B cell (primary cell): ENCODE measurements around the gene HTR3C. TPM values are rescaled to one million over a fixed set of nuclear protein-coding genes. Genes with fewer than 3 reads are reported as not detected.
"Not testable (repeated sequence)": the region's sequence is repeated elsewhere in the genome, so short reads cannot be mapped to it uniquely, and the experiment has no call there.

Experiments used
- ATAC-seq: fragments of 200-7000 bp; cut with Tn5 transposase; one replicate; pipeline ENCODE4 v1.10.0; 2021; ENCODE audit warnings: low read depth, mild to moderate bottlenecking, moderate number of reproducible peaks, moderate library complexity
- CTCF ChIA-PET: fragments of 350-600 bp; sonication (Branson Sonifier 250); formaldehyde crosslinking; loops from one replicate; lab custom pipeline; 2021; ENCODE audit warnings: antibody characterized with exemption, inconsistent platforms; lab: Charles Lee
- POLR2A ChIA-PET: fragments of 350-600 bp; sonication (Branson Sonifier 250); formaldehyde crosslinking; loops from one replicate; lab custom pipeline; 2021; ENCODE audit warnings: antibody characterized with exemption; lab: Charles Lee
- DNase-seq: peaks from one replicate; pipeline ENCODE4 v3.0.0; 2013
- H2AFZ ChIP-seq: 2 replicates; pipeline ENCODE4 v1.6.1; 2012; ENCODE audit warnings: mild to moderate bottlenecking, low read depth, low read length; ENCODE audit not compliant: insufficient read depth, poor library complexity, severe bottlenecking
- H3K27ac ChIP-seq, 2 donors: 1 replicate in 1 of 2; 2 replicates in 1 of 2; pipeline ENCODE4 v1.5.1; 2012 to 2013; ENCODE audit warnings: low read length in 2 of 2, mild to moderate bottlenecking in 2 of 2, moderate library complexity in 1 of 2
- H3K27me3 ChIP-seq, 4 experiments: fragments of 200-600 bp in 1 of 4; sonication (generic) in 1 of 4; replicated peaks in 1 of 4; 1 replicate in 2 of 4; 2 replicates in 2 of 4; pipeline versions ENCODE4 v1.6.1 to v1.7.0; 2013 to 2016; ENCODE audit warnings: low read length in 3 of 4, mild to moderate bottlenecking in 2 of 4, mixed read lengths in 1 of 4, moderate library complexity in 1 of 4; ENCODE audit not compliant: insufficient read depth in 4 of 4, control insufficient read depth in 3 of 4; ENCODE audit errors: control extremely low read depth in 1 of 4
- H3K36me3 ChIP-seq, 2 experiments: replicated peaks in 1 of 2; 1 replicate in 1 of 2; 2 replicates in 1 of 2; pipeline versions ENCODE4 v1.6.1 to v1.7.1; 2013; ENCODE audit warnings: low read length in 1 of 2; ENCODE audit not compliant: insufficient read depth in 2 of 2, control insufficient read depth in 1 of 2; ENCODE audit errors: control extremely low read depth in 1 of 2, extremely low read depth in 1 of 2
- H3K4me1 ChIP-seq, 2 donors: fragments of 200-600 bp in 1 of 2; sonication (generic) in 1 of 2; 1 replicate in 1 of 2; 2 replicates in 1 of 2; pipeline versions ENCODE4 v1.5.1 to v1.6.1; 2013 to 2017; ENCODE audit warnings: low read length in 2 of 2; ENCODE audit not compliant: control insufficient read depth in 2 of 2, insufficient read depth in 2 of 2
- H3K4me2 ChIP-seq: replicated peaks from 2 replicates; pipeline ENCODE3; 2012; ENCODE audit warnings: mild to moderate bottlenecking, low read depth, low read length; ENCODE audit not compliant: poor library complexity, severe bottlenecking
- H3K4me3 ChIP-seq, 5 experiments: fragments of 200-600 bp in 1 of 5; sonication (generic) in 1 of 5; 1 replicate in 3 of 5; 2 replicates in 2 of 5; pipeline versions ENCODE4 v1.5.1 to v1.7.0; 2011 to 2016; ENCODE audit warnings: low read length in 4 of 5, mild to moderate bottlenecking in 4 of 5, low read depth in 2 of 5, control low read depth in 1 of 5, moderate library complexity in 1 of 5; ENCODE audit not compliant: insufficient read depth in 1 of 5; ENCODE audit errors: control extremely low read depth in 1 of 5, extremely low read depth in 1 of 5
- H3K79me2 ChIP-seq: fragments of 200-600 bp; sonication (generic); one replicate; pipeline ENCODE4 v1.6.0; 2016; ENCODE audit warnings: low read length; ENCODE audit not compliant: control insufficient read depth, insufficient read depth
- H3K9ac ChIP-seq: fragments of 200-600 bp; sonication (generic); 2 replicates; pipeline ENCODE4 v1.6.1; 2017; ENCODE audit warnings: mild to moderate bottlenecking, low read length, moderate library complexity
- H3K9me3 ChIP-seq, 3 donors: one replicate each; pipeline versions ENCODE4 v1.6.1 to v1.7.1; 2013; ENCODE audit warnings: low read length in 2 of 3; ENCODE audit not compliant: control insufficient read depth in 2 of 3, insufficient read depth in 1 of 3; ENCODE audit errors: control extremely low read depth in 1 of 3
- H4K20me1 ChIP-seq: 2 replicates; pipeline ENCODE4 v1.6.0; 2012; ENCODE audit warnings: mild to moderate bottlenecking, low read length; ENCODE audit not compliant: insufficient read depth, control insufficient read depth, poor library complexity, severe bottlenecking
- H3K27ac Mint-ChIP-seq: one replicate; pipeline ENCODE4 v1.8.0; 2021; ENCODE audit warnings: mixed read lengths
- H3K27me3 Mint-ChIP-seq: one replicate; pipeline ENCODE4 v1.8.0; 2021; ENCODE audit warnings: mixed read lengths
- H3K4me1 Mint-ChIP-seq: one replicate; pipeline ENCODE4 v1.8.0; 2021; ENCODE audit warnings: mixed read lengths
- H3K4me3 Mint-ChIP-seq: one replicate; pipeline ENCODE4 v1.8.0; 2021; ENCODE audit warnings: mixed read lengths
- H3K9me3 Mint-ChIP-seq: one replicate; pipeline ENCODE4 v1.8.0; 2022; ENCODE audit warnings: mixed read lengths; ENCODE audit not compliant: insufficient read depth
- CTCF ChIP-seq: fragments of 200-600 bp; IDR thresholded peaks from one replicate; pipeline ENCODE4 v1.8.0; 2022; ENCODE audit warnings: antibody characterized with exemption, mild to moderate bottlenecking
- EZH2 ChIP-seq: IDR thresholded peaks from 2 replicates; pipeline ENCODE4 v1.6.1; 2012; ENCODE audit warnings: borderline replicate concordance, low read depth, mild to moderate bottlenecking, moderate library complexity, low read length; ENCODE audit not compliant: insufficient read depth, poor library complexity, severe bottlenecking
- WGBS: methylation state at CpG from one replicate; pipeline ENCODE4 v1.1.5; 2013; ENCODE audit warnings: missing lambda C conversion rate; ENCODE audit not compliant: insufficient coverage; 5-methylcytosine and 5-hydroxymethylcytosine counted together
- intact Hi-C: fragments of 100-400 bp; cut with micrococcal nuclease; formaldehyde crosslinking; loops from one replicate; pipeline ENCODE4 v1.10.0; 2022
- polyA plus RNA-seq: library from polyadenylated mRNA; depleted of rRNA; stranded (reverse); fragments of >200 nt; gene quantifications from 2 replicates; pipeline ENCODE4 v1.2.3, GENCODE V29; 2012
- total RNA-seq, 2 donors: library from RNA; stranded (reverse); fragments of 120-200 nt in 1 of 2; gene quantifications; 1 replicate in 1 of 2; 2 replicates in 1 of 2; pipeline versions ENCODE4 v1.2.3 to v1.2.4, GENCODE V29; 2013 to 2022

Gene HTR3C
- total and polyA plus RNA-seq, 2 donors (not counting 1 experiment from before 2014, with no cell fraction given): not detected

DNA sequence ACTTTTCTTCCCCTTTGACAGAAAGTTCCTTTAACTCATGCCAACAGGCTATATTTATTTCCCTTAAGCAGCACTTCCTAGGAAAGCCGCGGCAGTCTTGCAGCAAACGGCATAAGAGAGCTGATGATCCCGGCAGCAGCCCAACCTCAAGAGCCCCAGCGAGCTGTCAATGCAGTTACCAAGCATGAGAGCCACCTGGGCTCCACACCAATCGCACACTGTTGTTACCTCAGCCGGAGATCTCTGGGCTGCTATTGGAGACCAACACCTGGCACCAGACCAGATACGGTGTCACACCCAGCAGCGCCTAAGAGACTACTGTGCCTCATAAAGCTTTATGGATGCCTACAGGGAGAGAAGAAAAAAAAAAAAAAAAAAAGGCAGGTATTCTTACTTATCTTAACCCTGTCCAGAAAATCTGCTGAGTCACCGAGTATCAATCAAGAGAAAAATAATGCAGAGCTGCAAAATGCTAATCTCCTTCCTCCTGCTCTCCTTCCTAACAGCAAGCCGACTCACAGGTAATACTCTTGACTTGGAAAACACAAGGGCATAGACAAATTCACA lies 46.8 kb upstream of the HTR3C start:
- DNase-seq: peak; percentile 63
- ATAC-seq: peak; percentile 84
- CTCF ChIA-PET: interaction anchor here (0.7 to 4.1 kb wide), 5 partner anchors 8 to 908 kb away, joined by 3 to 66 read pairs (median 5); partner anchors contain the start of gene ABCC5
- Histone ChIP-seq H3K27ac (peak overlapping the region in 1 of 2 donors; percentile 47), H2AFZ (peak overlapping the region; percentile 14), H4K20me1 (no peaks in the 10 kb centered on the region), H3K9ac (no peak overlapping the region), H3K27me3 (no peaks in the 10 kb centered on the region), H3K79me2 (peaks cover 9% of the 10 kb centered on the region), H3K9me3 (no peaks in the 10 kb centered on the region), H3K4me3 (peak overlapping the region in 1 of 5 experiments; percentile 11), H3K4me2 (peak overlapping the region; percentile 50), H3K36me3 (no peaks in the 10 kb centered on the region), H3K4me1 (peaks cover 29 to 30% of the 10 kb centered on the region in 2 donors)
- Mint-ChIP-seq H3K9me3 (no peaks in the 10 kb centered on the region), H3K27me3 (no peaks in the 10 kb centered on the region), H3K27ac (peak overlapping the region; percentile 66), H3K4me1 (peaks cover 31% of the 10 kb centered on the region), H3K4me3 (peak overlapping the region; percentile 71)
- intact Hi-C loops: no loop called here
- 7% methylated on average over 5 of the region's 11 CpGs for WGBS
- POLR2A ChIA-PET: no interaction called here
- no peak for TF ChIP-seq CTCF
- no peak for TF ChIP-seq EZH2

DNA sequence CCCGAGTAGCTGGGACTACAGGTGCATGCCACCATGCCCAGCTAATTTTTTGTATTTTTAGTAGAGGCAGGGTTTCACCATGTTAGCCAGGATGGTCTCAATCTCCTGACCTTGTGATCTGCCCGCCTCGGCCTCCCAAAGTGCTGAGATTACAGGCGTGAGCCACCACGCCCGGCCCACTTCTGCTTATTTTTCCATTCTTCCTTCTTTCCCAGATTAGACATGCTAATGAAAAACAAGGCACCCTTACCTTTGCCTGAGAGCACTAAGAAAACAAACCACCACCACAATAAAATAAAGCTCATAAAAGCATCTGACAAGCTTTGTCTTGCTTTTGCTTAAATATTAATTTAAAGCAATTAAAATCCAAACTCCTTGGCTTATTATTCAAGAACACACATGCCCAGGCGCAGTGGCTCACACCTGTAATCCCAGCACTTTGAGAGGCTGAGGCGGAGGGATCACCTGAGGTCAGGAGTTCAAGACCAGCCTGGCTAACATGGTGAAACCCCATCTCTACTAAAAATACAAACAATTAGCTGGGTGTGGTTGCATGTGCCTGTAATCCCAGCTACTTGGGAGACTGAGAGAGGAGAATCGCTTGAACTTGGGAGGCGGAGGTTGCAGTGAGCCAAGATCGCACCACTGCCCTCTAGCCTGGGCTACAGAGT lies 45.6 kb upstream of the HTR3C start:
- H3K79me2 ChIP-seq, H3K36me3 ChIP-seq, ATAC-seq, DNase-seq, H3K9ac ChIP-seq, intact Hi-C loops, H3K27me3 Mint-ChIP-seq, H3K9me3 Mint-ChIP-seq, H3K9me3 ChIP-seq, H3K27me3 ChIP-seq, H3K4me3 ChIP-seq, POLR2A ChIA-PET, H3K27ac ChIP-seq, H4K20me1 ChIP-seq: not testable (repeated sequence)
- peaks cover 29 to 30% of the 10 kb centered on the region in 2 donors for H3K4me1 ChIP-seq
- peak overlapping the region; percentile 7 for H2AFZ ChIP-seq
- 100% methylated on average over 3 of the region's 11 CpGs for WGBS
- H3K4me1 Mint-ChIP-seq: peaks cover 31% of the 10 kb centered on the region
- H3K4me2 ChIP-seq: peak overlapping the region; percentile 50
- H3K27ac Mint-ChIP-seq: peak overlapping the region; percentile 69
- H3K4me3 Mint-ChIP-seq: peak overlapping the region; percentile 66
- CTCF ChIA-PET: interaction anchor here (1.1 to 4.1 kb wide), 3 partner anchors 9 to 118 kb away, joined by 3 to 66 read pairs (median 10); partner anchors contain the start of gene ABCC5
